ENCODE measurements around the gene TMEM132D.

GRCh38 chr12:129305851-129306250 lies 598.0 kb downstream of the TMEM132D start:
- no peak for TF ChIP-seq POLR2A (IDR thresholded peaks at IDR 0.05)
- TF ChIP-seq CTCF (IDR thresholded peaks at IDR 0.05) = no peak

All from body of pancreas (tissue), 4 donors.